H1 (cell line): ENCODE data around the gene STXBP5L. TPM values are rescaled to one million over a fixed set of nuclear protein-coding genes. Genes with fewer than 3 reads are reported as not detected.

Experiments used
- CTCF ChIA-PET: fragments of 300-600 bp; sonication (Branson Sonifier 250); formaldehyde crosslinking; loops from one replicate; lab custom pipeline; 2021; ENCODE audit not compliant: partially characterized antibody; lab: Charles Lee
- POLR2A ChIA-PET: fragments of 300-600 bp; sonication (Branson Sonifier 250); formaldehyde crosslinking; loops from one replicate; lab custom pipeline; 2021; ENCODE audit warnings: inconsistent platforms; ENCODE audit not compliant: partially characterized antibody; lab: Charles Lee
- DNase-seq, 2 experiments: peaks; one replicate each; pipeline versions ENCODE4 v3.0.0 to v3.0.0-alpha.2; 2010 to 2022; ENCODE audit warnings: low spot score in 2 of 2, low read depth in 1 of 2, mixed read lengths in 1 of 2
- FAIRE-seq: peaks from 2 replicates; lab custom pipeline; 2011; peaks lifted over from hg19 to GRCh38; lab: Jason Lieb, UNC
- H2AFZ ChIP-seq: 2 replicates; pipeline ENCODE4 v1.8.1; 2012; ENCODE audit warnings: low read length, inconsistent platforms
- H2AK5ac ChIP-seq: 2 replicates; pipeline ENCODE4 v1.6.1; 2013; ENCODE audit warnings: low read depth, low read length
- H2BK120ac ChIP-seq: replicated peaks from 2 replicates; pipeline ENCODE3; 2013; ENCODE audit warnings: low read depth, low read length, inconsistent platforms
- H2BK12ac ChIP-seq: 2 replicates; pipeline ENCODE4 v1.6.1; 2013; ENCODE audit warnings: low read depth, low read length
- H2BK15ac ChIP-seq: 2 replicates; pipeline ENCODE4 v1.6.1; 2013; ENCODE audit warnings: low read length
- H2BK20ac ChIP-seq: 2 replicates; pipeline ENCODE4 v1.6.1; 2013; ENCODE audit warnings: low read length
- H2BK5ac ChIP-seq: 2 replicates; pipeline ENCODE4 v1.6.1; 2013; ENCODE audit warnings: low read depth, low read length
- H3K14ac ChIP-seq: 2 replicates; pipeline ENCODE4 v1.6.1; 2013; ENCODE audit warnings: inconsistent platforms; ENCODE audit not compliant: insufficient read length
- H3K18ac ChIP-seq: 2 replicates; pipeline ENCODE4 v1.6.1; 2013; ENCODE audit warnings: low read length; ENCODE audit errors: extremely low read depth
- H3K23ac ChIP-seq: 2 replicates; pipeline ENCODE4 v1.6.1; 2013; ENCODE audit warnings: inconsistent platforms; ENCODE audit not compliant: insufficient read length
- H3K23me2 ChIP-seq: 2 replicates; pipeline ENCODE4 v1.6.1; 2013; ENCODE audit warnings: low read depth, low read length
- H3K27ac ChIP-seq: 2 replicates; pipeline ENCODE4 v1.6.1; 2011; ENCODE audit warnings: low read depth, low read length, inconsistent platforms
- H3K27me3 ChIP-seq, 4 experiments: replicated peaks in 1 of 4; 1 replicate in 1 of 4; 2 replicates in 3 of 4; pipeline versions ENCODE4 v1.6.1 to v1.8.1; 2011 to 2013; ENCODE audit warnings: low read length in 3 of 4, mild to moderate bottlenecking in 3 of 4, inconsistent platforms in 2 of 4, mixed read lengths in 2 of 4, moderate library complexity in 1 of 4; ENCODE audit not compliant: control insufficient read depth in 3 of 4, insufficient read depth in 3 of 4; ENCODE audit errors: extremely low read depth in 1 of 4
- H3K36me3 ChIP-seq, 4 experiments: 2 replicates each; pipeline versions ENCODE4 v1.6.1 to v1.8.1; 2011 to 2013; ENCODE audit warnings: mild to moderate bottlenecking in 4 of 4, low read length in 3 of 4, moderate library complexity in 2 of 4, control low read depth in 1 of 4, inconsistent platforms in 1 of 4; ENCODE audit not compliant: insufficient read depth in 4 of 4, control insufficient read depth in 2 of 4
- H3K4ac ChIP-seq: replicated peaks from 2 replicates; pipeline ENCODE3; 2013; ENCODE audit warnings: low read length, low read depth, mixed read lengths, inconsistent platforms; ENCODE audit not compliant: insufficient read length
- H3K4me1 ChIP-seq, 4 experiments: replicated peaks in 1 of 4; 1 replicate in 1 of 4; 2 replicates in 3 of 4; pipeline versions ENCODE4 v1.6.1 to v1.8.1; 2011 to 2013; ENCODE audit warnings: low read length in 3 of 4, inconsistent platforms in 2 of 4, mixed read lengths in 1 of 4; ENCODE audit not compliant: insufficient read depth in 4 of 4, control insufficient read depth in 3 of 4
- H3K4me2 ChIP-seq, 2 experiments: 2 replicates each; pipeline versions ENCODE4 v1.6.1 to v1.8.1; 2011 to 2013; ENCODE audit warnings: low read depth in 2 of 2, low read length in 2 of 2, control low read depth in 1 of 2, inconsistent platforms in 1 of 2, mild to moderate bottlenecking in 1 of 2; ENCODE audit not compliant: insufficient read depth in 1 of 2
- H3K4me3 ChIP-seq, 4 experiments: fragments of 200-600, 300-600 bp in 1 of 4; sonication (generic), shearing (Covaris generic), sonication (Bioruptor Twin) in 1 of 4; 2 replicates each; pipeline versions ENCODE4 v1.5.1 to v1.8.1; 2011 to 2016; ENCODE audit warnings: low read length in 4 of 4, low read depth in 3 of 4, control low read depth in 2 of 4, inconsistent platforms in 2 of 4, mild to moderate bottlenecking in 2 of 4, mixed read lengths in 1 of 4, moderate library complexity in 1 of 4; ENCODE audit not compliant: insufficient read depth in 2 of 4; ENCODE audit errors: extremely low read depth in 1 of 4
- H3K56ac ChIP-seq: replicated peaks from 2 replicates; pipeline ENCODE3; 2013; ENCODE audit warnings: low read depth, mild to moderate bottlenecking, mixed read lengths, low read length, inconsistent platforms; ENCODE audit not compliant: insufficient read length
- H3K79me1 ChIP-seq: 2 replicates; pipeline ENCODE4 v1.6.1; 2013; ENCODE audit warnings: low read depth, low read length, control low read depth
- H3K79me2 ChIP-seq, 2 experiments: 2 replicates each; pipeline versions ENCODE4 v1.6.1 to v1.8.1; 2012 to 2013; ENCODE audit warnings: low read length in 2 of 2, mild to moderate bottlenecking in 2 of 2, inconsistent platforms in 1 of 2; ENCODE audit not compliant: insufficient read depth in 2 of 2, control insufficient read depth in 1 of 2
- H3K9ac ChIP-seq, 4 experiments: replicated peaks in 1 of 4; 1 replicate in 1 of 4; 2 replicates in 3 of 4; pipeline versions ENCODE4 v1.6.1 to v1.8.1; 2011 to 2013; ENCODE audit warnings: low read depth in 3 of 4, low read length in 3 of 4, control low read depth in 2 of 4, mild to moderate bottlenecking in 2 of 4, moderate library complexity in 2 of 4, inconsistent platforms in 1 of 4; ENCODE audit errors: extremely low read depth in 1 of 4
- H3K9me3 ChIP-seq, 2 experiments: 2 replicates each; pipeline versions ENCODE4 v1.6.1 to v1.8.1; 2012 to 2013; ENCODE audit warnings: mild to moderate bottlenecking in 2 of 2, moderate library complexity in 2 of 2, control low read depth in 1 of 2, inconsistent platforms in 1 of 2, low read depth in 1 of 2, low read length in 1 of 2, mixed read lengths in 1 of 2; ENCODE audit not compliant: insufficient read depth in 2 of 2
- H4K20me1 ChIP-seq, 2 experiments: replicated peaks in 1 of 2; 2 replicates each; pipeline versions ENCODE3 to v1.8.1; 2011 to 2013; ENCODE audit warnings: inconsistent platforms in 2 of 2, low read length in 2 of 2, mild to moderate bottlenecking in 1 of 2; ENCODE audit not compliant: insufficient read depth in 2 of 2, control insufficient read depth in 1 of 2
- H4K5ac ChIP-seq: 2 replicates; pipeline ENCODE4 v1.6.1; 2013; ENCODE audit warnings: low read length, low read depth, mixed read lengths, inconsistent platforms; ENCODE audit not compliant: insufficient read length
- H4K8ac ChIP-seq: 2 replicates; pipeline ENCODE4 v1.8.0; 2013; ENCODE audit warnings: mild to moderate bottlenecking, moderate library complexity, low read length, inconsistent platforms; ENCODE audit not compliant: insufficient read depth; ENCODE audit errors: extremely low read depth
- H4K91ac ChIP-seq: replicated peaks from 2 replicates; pipeline ENCODE3; 2013; ENCODE audit warnings: low read length, mixed read lengths, inconsistent platforms; ENCODE audit not compliant: insufficient read length
- CTCF ChIP-seq, 3 experiments: IDR thresholded peaks; 1 replicate in 2 of 3; 2 replicates in 1 of 3; pipeline versions ENCODE4 v1.5.1 to v1.6.1; 2011; ENCODE audit warnings: low read length in 3 of 3, mild to moderate bottlenecking in 3 of 3, inconsistent platforms in 2 of 3, low read depth in 1 of 3, moderate library complexity in 1 of 3; ENCODE audit not compliant: insufficient read depth in 1 of 3; ENCODE audit errors: control extremely low read depth in 1 of 3
- EGR1 ChIP-seq: IDR thresholded peaks from 2 replicates; pipeline ENCODE4 v1.6.1; 2011; ENCODE audit warnings: low read depth, low read length, borderline replicate concordance
- KDM4A ChIP-seq: IDR thresholded peaks from one replicate; pipeline ENCODE4 v1.7.1; 2012; ENCODE audit warnings: low read depth, mild to moderate bottlenecking, moderate library complexity, low read length, inconsistent platforms; ENCODE audit not compliant: severe bottlenecking
- NRF1 ChIP-seq: IDR thresholded peaks from 2 replicates; pipeline ENCODE4 v1.6.1; 2011; ENCODE audit warnings: mild to moderate bottlenecking, low read depth, low read length, improper control_type of control experiment
- POLR2AphosphoS5 ChIP-seq: IDR thresholded peaks from 2 replicates; pipeline ENCODE4 v1.6.1; 2011; ENCODE audit warnings: low read depth, low read length
- POU5F1 ChIP-seq: IDR thresholded peaks from 2 replicates; pipeline ENCODE4 v1.6.1; 2011; ENCODE audit warnings: low read depth, mild to moderate bottlenecking, low read length, moderate library complexity
- RBBP5 ChIP-seq: IDR thresholded peaks from 2 replicates; pipeline ENCODE4 v1.7.1; 2012; ENCODE audit warnings: low read depth, mild to moderate bottlenecking, inconsistent platforms, low read length, moderate library complexity, borderline replicate concordance
- SIN3A ChIP-seq, 2 experiments: IDR thresholded peaks in 1 of 2; conservative IDR thresholded peaks in 1 of 2; 2 replicates each; pipeline ENCODE4 v1.6.1; 2011 to 2012; ENCODE audit warnings: low read length in 2 of 2, improper control_type of control experiment in 1 of 2, low read depth in 1 of 2, mild to moderate bottlenecking in 1 of 2
- SIRT6 ChIP-seq: IDR thresholded peaks from one replicate; pipeline ENCODE4 v1.7.1; 2012; ENCODE audit warnings: low read length, inconsistent platforms
- SP4 ChIP-seq: IDR thresholded peaks from 2 replicates; pipeline ENCODE4 v1.6.1; 2012; ENCODE audit warnings: low read length, inconsistent platforms
- SUZ12 ChIP-seq: fragments of 200-600 bp; sonication (generic); IDR thresholded peaks from 2 replicates; pipeline ENCODE4 v1.6.1; 2012; ENCODE audit warnings: mild to moderate bottlenecking, inconsistent platforms, low read length, moderate library complexity, mixed read lengths
- TAF1 ChIP-seq: IDR thresholded peaks from 2 replicates; pipeline ENCODE4 v1.6.1; 2011; ENCODE audit warnings: mild to moderate bottlenecking, low read depth, low read length
- ZNF274 ChIP-seq: IDR thresholded peaks from 2 replicates; pipeline ENCODE4 v1.7.0; 2012; ENCODE audit warnings: low read length, borderline replicate concordance; ENCODE audit errors: extremely low read depth
- WGBS, 2 experiments: shearing (Covaris generic) in 1 of 2; methylation state at CpG; one replicate each; pipeline versions ENCODE4 v1.1.6 to v1.1.7; 2013 to 2015; ENCODE audit warnings: low lambda C conversion rate in 2 of 2, mixed read lengths in 2 of 2, inconsistent platforms in 1 of 2, low coverage in 1 of 2, missing lambda C conversion rate in 1 of 2; ENCODE audit not compliant: insufficient replicate concordance in 2 of 2, insufficient coverage in 1 of 2, insufficient read length in 1 of 2; ENCODE audit errors: extremely low coverage in 1 of 2, missing lambda C conversion rate in 1 of 2; 5-methylcytosine and 5-hydroxymethylcytosine counted together
- polyA plus RNA-seq, 7 experiments: library from polyadenylated mRNA; depleted of rRNA in 3 of 7; stranded (reverse) in 5 of 7; unstranded in 2 of 7; fragments of >200 nt in 5 of 7; fragments of 200-250 nt in 2 of 7; gene quantifications; 1 replicate in 5 of 7; 2 replicates in 1 of 7; 4 replicates in 1 of 7; pipeline versions ENCODE4 v1.2.1 to v1.2.3, GENCODE V29; 2011 to 2013; ENCODE audit warnings: missing spikeins in 2 of 7, mixed read lengths in 2 of 7
- total RNA-seq: library from RNA; stranded (reverse); fragmentation: NEBNext Ultra II Directional; extraction: Animal tissue kit (Norgen Biotek cat#: 25700); gene quantifications from 2 replicates; pipeline ENCODE4 v1.2.1, GENCODE V29; 2021

STXBP5L gene
- total and polyA plus RNA-seq, 2 of the 8 experiments (the other 6 are each of a cell fraction or from before 2014, with no cell fraction given), result 2.0 to 6.0 TPM

- H3K23ac ChIP-seq, result no peak overlapping the region
- no peaks in the 10 kb centered on the region for H3K36me3 ChIP-seq
- 87% methylated on average over 2 of the region's 2 CpGs; no CpG with 5 or more reads in 1 of the 2 experiments for WGBS, 2 experiments
- H3K4me2 ChIP-seq, result no peak overlapping the region
- H4K91ac ChIP-seq, result no peak overlapping the region
- H2BK5ac ChIP-seq, result no peak overlapping the region
- H3K4me3 ChIP-seq, result no peak overlapping the region
- H3K27ac ChIP-seq, result no peak overlapping the region
- no peaks in the 10 kb centered on the region for H3K23me2 ChIP-seq
- POLR2A ChIA-PET, result no interaction called here
- no peak for FAIRE-seq
- no peaks in the 10 kb centered on the region for H3K79me1 ChIP-seq
- H3K9ac ChIP-seq, result no peak overlapping the region
- no peak overlapping the region for H3K18ac ChIP-seq
- no peak overlapping the region for H4K8ac ChIP-seq
- no peak overlapping the region for H3K56ac ChIP-seq
- no peak overlapping the region for H3K14ac ChIP-seq
- no peaks in the 10 kb centered on the region for H3K27me3 ChIP-seq
- no peak overlapping the region for H3K4ac ChIP-seq
- no peak for DNase-seq
- no peak overlapping the region for H4K5ac ChIP-seq
- H3K4me1 ChIP-seq, result no peaks in the 10 kb centered on the region
- H4K20me1 ChIP-seq, result no peaks in the 10 kb centered on the region
- no peaks in the 10 kb centered on the region for H3K9me3 ChIP-seq
- no peak overlapping the region for H2BK120ac ChIP-seq
- H2BK15ac ChIP-seq, result no peak overlapping the region
- CTCF ChIA-PET, result no interaction called here
- no peak overlapping the region for H2AFZ ChIP-seq
- H2BK20ac ChIP-seq, result no peak overlapping the region
- no peak overlapping the region for H2AK5ac ChIP-seq
- H2BK12ac ChIP-seq, result no peak overlapping the region
- no peaks in the 10 kb centered on the region for H3K79me2 ChIP-seq
- TF ChIP-seq KDM4A (no peak), POU5F1 (no peak), CTCF (IDR thresholded peaks at IDR 0.05; ENCODE audit: control extremely low read depth in 1 of 3, insufficient read depth in 1 of 3, low read depth in 1 of 3, low read length in 3 of 3) (no peak), SIN3A (conservative IDR thresholded peaks at IDR 0.05 in 1 of 2, IDR thresholded peaks at IDR 0.05 in 1 of 2; ENCODE audit: low read depth in 1 of 2, low read length in 2 of 2) (no peak), EGR1 (no peak), SP4 (no peak), TAF1 (no peak), RBBP5 (no peak), SUZ12 (no peak), ZNF274 (no peak), SIRT6 (no peak), NRF1 (no peak), POLR2AphosphoS5 (no peak)
Observed at GRCh38 chr3:121223116-121223515, 315.1 kb downstream of the STXBP5L start.
